ENCODE results near the gene CDC42BPB.

DNA sequence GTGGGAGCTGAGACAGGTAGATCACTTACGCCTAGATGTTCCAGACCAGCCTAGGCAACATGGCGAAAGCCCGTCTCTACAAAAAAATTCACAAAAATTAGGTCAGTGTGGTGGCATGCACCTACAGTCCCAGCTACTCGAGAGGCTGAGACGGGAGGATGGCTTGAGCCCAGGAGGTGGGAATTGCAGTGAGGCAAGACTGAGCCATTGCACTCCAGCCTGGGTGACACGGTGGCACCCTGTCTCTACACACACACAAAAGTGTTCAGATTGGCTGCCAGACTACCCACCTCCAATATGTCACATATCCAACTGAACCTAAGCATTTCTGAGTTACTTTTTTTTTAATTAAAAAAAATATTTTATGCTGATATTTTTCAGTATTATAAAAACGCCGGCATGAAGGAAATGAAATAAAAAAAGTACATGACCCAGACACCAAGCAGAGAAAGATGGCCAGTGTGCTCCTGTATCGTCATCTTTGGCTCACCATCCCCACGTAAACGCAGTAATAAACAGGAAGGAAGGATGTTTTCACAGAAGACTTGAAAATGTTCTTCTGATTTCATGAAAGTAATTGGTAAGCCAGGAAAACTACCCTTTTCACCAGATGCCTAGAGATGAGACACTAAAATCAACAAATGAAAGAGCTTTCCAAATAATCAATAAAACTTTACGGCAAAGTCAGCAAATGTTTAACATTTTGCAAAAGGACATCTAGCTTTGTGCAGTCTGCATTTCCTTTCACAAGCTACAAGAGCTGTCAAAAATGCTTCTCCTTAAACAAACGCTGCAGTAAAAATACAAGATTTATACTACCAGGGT, 26.4 kb downstream of the CDC42BPB start:
- TF ChIP-seq ELF4 (IDR thresholded peaks at IDR 0.05) (no peak), BHLHE40 (IDR thresholded peaks at IDR 0.05; ENCODE audit: borderline replicate concordance) (no peak), SP1 (IDR thresholded peaks at IDR 0.05) (no peak)
